GM12865 (cell line): ENCODE measurements around the gene FGF2.
"Not testable (repeated sequence)": the region's sequence is repeated elsewhere in the genome, so short reads cannot be mapped to it uniquely, and the experiment has no call there.

ENCODE experiments used
- DNase-seq: peaks from one replicate; pipeline ENCODE4 v3.0.0; 2010; ENCODE audit warnings: low read depth
- H3K4me3 ChIP-seq: 2 replicates; pipeline ENCODE4 v1.5.1; 2011; ENCODE audit warnings: mild to moderate bottlenecking, low read depth, low read length, control low read depth
- CTCF ChIP-seq: IDR thresholded peaks from 2 replicates; pipeline ENCODE4 v1.5.1; 2011; ENCODE audit warnings: low read length, control low read depth, low read depth, inconsistent platforms; ENCODE audit not compliant: insufficient read depth; ENCODE audit errors: missing control alignments

Gene FGF2

GRCh38 chr4:122858705-122859104, 32.1 kb downstream of the FGF2 start:
- H3K4me3 ChIP-seq: no peak overlapping the region
- DNase-seq: no peak
- no peak for TF ChIP-seq CTCF

GRCh38 chr4:122861172-122861943, 34.7 kb downstream of the FGF2 start:
- no peak overlapping the region for H3K4me3 ChIP-seq
- no peak for DNase-seq
- TF ChIP-seq CTCF: no peak

- no peak for DNase-seq
- TF ChIP-seq CTCF: no peak
- H3K4me3 ChIP-seq: no peak overlapping the region
Observed at GRCh38 chr4:122863639-122864038, 37.0 kb downstream of the FGF2 start.

GRCh38 chr4:122865425-122865824, 38.8 kb downstream of the FGF2 start:
- H3K4me3 ChIP-seq: no peak overlapping the region
- no peak for TF ChIP-seq CTCF

GRCh38 chr4:122868235-122868634, 41.6 kb downstream of the FGF2 start:
- DNase-seq, H3K4me3 ChIP-seq: not testable (repeated sequence)

More at GRCh38 chr4:122865425-122865824, 38.8 kb downstream of the FGF2 start:
- no peak for DNase-seq

- no peak for DNase-seq
- H3K4me3 ChIP-seq: no peak overlapping the region
Observed at GRCh38 chr4:122873146-122873545, 46.5 kb downstream of the FGF2 start.

GRCh38 chr4:122873821-122874593, 47.4 kb downstream of the FGF2 start:
- no peak for DNase-seq
- H3K4me3 ChIP-seq: no peak overlapping the region
- TF ChIP-seq CTCF: no peak

More at GRCh38 chr4:122873146-122873545, 46.5 kb downstream of the FGF2 start:
- TF ChIP-seq CTCF: no peak
